HEK293 (cell line): ENCODE data around the gene CAMK2B.
"Not testable (repeated sequence)": the region's sequence is repeated elsewhere in the genome, so short reads cannot be mapped to it uniquely, and the experiment has no call there.

Source experiments
- CTCF ChIA-PET: fragments of 350-600 bp; formaldehyde crosslinking; extraction: SDS; loops from one replicate; lab custom pipeline; 2021; ENCODE audit warnings: antibody characterized with exemption; lab: Yijun Ruan, JAX
- POLR2A ChIA-PET: fragments of 300-600 bp; formaldehyde crosslinking; extraction: SDS; loops from one replicate; lab custom pipeline; 2020; ENCODE audit warnings: antibody characterized with exemption, inconsistent platforms; lab: Yijun Ruan, JAX
- H3K27ac ChIP-seq: fragments of 200-500 bp; sonication (Bioruptor generic); 2 replicates; pipeline ENCODE4 v1.5.1; 2014; ENCODE audit warnings: low read depth, low read length, control low read depth, inconsistent platforms; ENCODE audit errors: extremely low read depth
- H3K36me3 ChIP-seq, 2 experiments: fragments of 200-500 bp in 1 of 2; sonication (Bioruptor generic) in 1 of 2; 1 replicate in 1 of 2; 2 replicates in 1 of 2; pipeline ENCODE4 v1.5.1; 2014 to 2017; ENCODE audit warnings: inconsistent platforms in 2 of 2, low read length in 2 of 2; ENCODE audit not compliant: control insufficient read depth in 2 of 2, insufficient read depth in 1 of 2
- H3K4me1 ChIP-seq: fragments of 200-500 bp; sonication (Bioruptor generic); 2 replicates; pipeline ENCODE4 v1.5.1; 2014; ENCODE audit warnings: mild to moderate bottlenecking, low read length, inconsistent platforms; ENCODE audit not compliant: control insufficient read depth, insufficient read depth
- H3K4me3 ChIP-seq: 2 replicates; pipeline ENCODE4 v1.5.1; 2011; ENCODE audit warnings: low read depth, mild to moderate bottlenecking, control low read depth, low read length, moderate library complexity
- H3K9me3 ChIP-seq: fragments of 200-500 bp; sonication (Bioruptor generic); 2 replicates; pipeline ENCODE4 v1.5.1; 2014; ENCODE audit warnings: low read depth, low read length, inconsistent platforms; ENCODE audit not compliant: control insufficient read depth, insufficient read depth
- BCL11B ChIP-seq: fragments of 450-650 bp; formaldehyde crosslinking; IDR thresholded peaks from 2 replicates; pipeline ENCODE4 v1.5.1; 2016; ENCODE audit warnings: low read depth, missing biosample characterization, missing genetic modification characterization
- GLI4 ChIP-seq: fragments of 450-650 bp; formaldehyde crosslinking; IDR thresholded peaks from 2 replicates; pipeline ENCODE4 v1.5.1; 2016; ENCODE audit warnings: missing biosample characterization, missing genetic modification characterization
- GLIS1 ChIP-seq: fragments of 450-650 bp; formaldehyde crosslinking; IDR thresholded peaks from 2 replicates; pipeline ENCODE4 v1.5.1; 2016; ENCODE audit warnings: missing biosample characterization, missing genetic modification characterization
- HOXA7 ChIP-seq: sonication (generic); formaldehyde crosslinking; IDR thresholded peaks from 2 replicates; pipeline ENCODE4 v1.8.1; 2022; ENCODE audit warnings: missing genetic modification reagents, borderline replicate concordance
- KLF1 ChIP-seq: fragments of 450-650 bp; formaldehyde crosslinking; IDR thresholded peaks from 2 replicates; pipeline ENCODE4 v1.5.1; 2016; ENCODE audit warnings: missing biosample characterization, missing genetic modification characterization
- MEIS1 ChIP-seq: sonication (generic); formaldehyde crosslinking; IDR thresholded peaks from 2 replicates; pipeline ENCODE4 v1.8.1; 2022; ENCODE audit warnings: missing genetic modification reagents, mild to moderate bottlenecking, borderline replicate concordance
- MYNN ChIP-seq: fragments of 450-650 bp; formaldehyde crosslinking; IDR thresholded peaks from 2 replicates; pipeline ENCODE4 v1.5.1; 2016; ENCODE audit warnings: missing biosample characterization, missing genetic modification characterization, borderline replicate concordance
- OSR2 ChIP-seq: fragments of 450-650 bp; formaldehyde crosslinking; IDR thresholded peaks from 2 replicates; pipeline ENCODE4 v1.5.1; 2016; ENCODE audit warnings: missing biosample characterization, missing genetic modification characterization
- OVOL3 ChIP-seq: fragments of 450-650 bp; formaldehyde crosslinking; IDR thresholded peaks from 2 replicates; pipeline ENCODE4 v1.5.1; 2016; ENCODE audit warnings: missing biosample characterization, missing genetic modification characterization
- SCRT2 ChIP-seq: fragments of 450-650 bp; formaldehyde crosslinking; IDR thresholded peaks from 2 replicates; pipeline ENCODE4 v1.5.1; 2016; ENCODE audit warnings: missing biosample characterization, missing genetic modification characterization
- ZFP3 ChIP-seq: fragments of 450-650 bp; formaldehyde crosslinking; IDR thresholded peaks from 2 replicates; pipeline ENCODE4 v1.5.1; 2016; ENCODE audit warnings: low read depth, missing biosample characterization, missing genetic modification characterization
- ZNF223 ChIP-seq: fragments of 450-650 bp; formaldehyde crosslinking; IDR thresholded peaks from 2 replicates; pipeline ENCODE4 v1.5.1; 2016; ENCODE audit warnings: missing biosample characterization, missing genetic modification characterization
- ZNF23 ChIP-seq: fragments of 450-650 bp; formaldehyde crosslinking; IDR thresholded peaks from 2 replicates; pipeline ENCODE4 v1.5.1; 2016; ENCODE audit warnings: missing biosample characterization, missing genetic modification characterization, borderline replicate concordance
- ZNF311 ChIP-seq: fragments of 450-650 bp; formaldehyde crosslinking; IDR thresholded peaks from 2 replicates; pipeline ENCODE4 v1.5.1; 2017; ENCODE audit warnings: missing biosample characterization, missing genetic modification characterization, borderline replicate concordance
- ZNF416 ChIP-seq: fragments of 450-650 bp; formaldehyde crosslinking; IDR thresholded peaks from 2 replicates; pipeline ENCODE4 v1.5.1; 2016; ENCODE audit warnings: missing biosample characterization, missing genetic modification characterization
- ZNF426 ChIP-seq: fragments of 450-650 bp; formaldehyde crosslinking; IDR thresholded peaks from 2 replicates; pipeline ENCODE4 v1.5.1; 2017; ENCODE audit warnings: missing biosample characterization, missing genetic modification characterization, mild to moderate bottlenecking, inconsistent platforms, moderate library complexity
- ZNF521 ChIP-seq: fragments of 450-650 bp; formaldehyde crosslinking; IDR thresholded peaks from 2 replicates; pipeline ENCODE4 v1.5.1; 2017; ENCODE audit warnings: missing biosample characterization, mild to moderate bottlenecking, missing genetic modification characterization
- ZNF624 ChIP-seq: fragments of 450-650 bp; formaldehyde crosslinking; IDR thresholded peaks from 2 replicates; pipeline ENCODE4 v1.5.1; 2017; ENCODE audit warnings: missing biosample characterization, missing genetic modification characterization
- ZNF660 ChIP-seq: fragments of 450-650 bp; IDR thresholded peaks from 2 replicates; pipeline ENCODE4 v1.5.1; 2018; ENCODE audit warnings: missing biosample characterization, mild to moderate bottlenecking, missing genetic modification characterization
- ZNF843 ChIP-seq: fragments of 450-650 bp; formaldehyde crosslinking; IDR thresholded peaks from 2 replicates; pipeline ENCODE4 v1.5.1; 2016; ENCODE audit warnings: missing biosample characterization, missing genetic modification characterization
- ZSCAN16 ChIP-seq: fragments of 450-650 bp; formaldehyde crosslinking; IDR thresholded peaks from 2 replicates; pipeline ENCODE4 v1.5.1; 2016; ENCODE audit warnings: missing biosample characterization, missing genetic modification characterization
- TF ChIP-seq, protein P1 (sequence below): fragments of 450-650 bp; formaldehyde crosslinking; conservative IDR thresholded peaks from 2 replicates; pipeline ENCODE4 v1.5.1; 2016; ENCODE audit warnings: low read depth, missing biosample characterization, missing genetic modification characterization
- TF ChIP-seq, protein P2 (sequence below): fragments of 450-650 bp; formaldehyde crosslinking; optimal IDR thresholded peaks from 2 replicates; pipeline ENCODE3; 2016; ENCODE audit warnings: missing biosample characterization, mild to moderate bottlenecking, missing genetic modification characterization
- TF ChIP-seq, protein P3 (sequence below): fragments of 450-650 bp; formaldehyde crosslinking; IDR thresholded peaks from 2 replicates; pipeline ENCODE4 v1.5.1; 2016; ENCODE audit warnings: missing biosample characterization, missing genetic modification characterization
- TF ChIP-seq, protein P4 (sequence below): fragments of 450-650 bp; formaldehyde crosslinking; IDR thresholded peaks from 2 replicates; pipeline ENCODE4 v1.5.1; 2016; ENCODE audit warnings: missing biosample characterization, missing genetic modification characterization, borderline replicate concordance
- TF ChIP-seq, protein P5 (sequence below): fragments of 450-650 bp; formaldehyde crosslinking; IDR thresholded peaks from 2 replicates; pipeline ENCODE4 v1.5.1; 2017; ENCODE audit warnings: missing biosample characterization, missing genetic modification characterization

Gene CAMK2B

DNA sequence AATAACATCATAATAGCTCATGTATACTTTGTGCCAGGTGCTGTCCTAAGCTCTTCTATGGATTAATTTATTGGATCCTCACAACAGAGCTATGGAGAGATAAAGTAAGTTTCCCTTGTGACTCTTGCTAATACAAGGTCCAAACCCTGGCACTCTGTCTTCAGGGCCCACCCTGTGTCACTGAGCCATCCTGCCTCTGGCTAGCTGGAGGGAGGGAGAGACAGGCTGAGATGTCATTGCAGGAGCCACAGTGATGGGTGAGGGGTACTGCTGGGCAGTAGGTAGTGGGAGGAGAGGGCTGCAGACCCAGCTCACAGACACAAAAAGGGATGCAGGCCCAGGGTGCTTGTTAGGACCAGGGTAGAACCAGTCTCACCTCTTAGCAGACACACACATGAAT, 153.0 kb downstream of the CAMK2B start (continued):
- TF ChIP-seq ZNF311 (no peak), GLIS1 (tag by site-specific recombination) (no peak), OVOL3 (tag by site-specific recombination) (no peak), ZNF223 (no peak), GLI4 (no peak)
- TF ChIP-seq, protein P1, sequence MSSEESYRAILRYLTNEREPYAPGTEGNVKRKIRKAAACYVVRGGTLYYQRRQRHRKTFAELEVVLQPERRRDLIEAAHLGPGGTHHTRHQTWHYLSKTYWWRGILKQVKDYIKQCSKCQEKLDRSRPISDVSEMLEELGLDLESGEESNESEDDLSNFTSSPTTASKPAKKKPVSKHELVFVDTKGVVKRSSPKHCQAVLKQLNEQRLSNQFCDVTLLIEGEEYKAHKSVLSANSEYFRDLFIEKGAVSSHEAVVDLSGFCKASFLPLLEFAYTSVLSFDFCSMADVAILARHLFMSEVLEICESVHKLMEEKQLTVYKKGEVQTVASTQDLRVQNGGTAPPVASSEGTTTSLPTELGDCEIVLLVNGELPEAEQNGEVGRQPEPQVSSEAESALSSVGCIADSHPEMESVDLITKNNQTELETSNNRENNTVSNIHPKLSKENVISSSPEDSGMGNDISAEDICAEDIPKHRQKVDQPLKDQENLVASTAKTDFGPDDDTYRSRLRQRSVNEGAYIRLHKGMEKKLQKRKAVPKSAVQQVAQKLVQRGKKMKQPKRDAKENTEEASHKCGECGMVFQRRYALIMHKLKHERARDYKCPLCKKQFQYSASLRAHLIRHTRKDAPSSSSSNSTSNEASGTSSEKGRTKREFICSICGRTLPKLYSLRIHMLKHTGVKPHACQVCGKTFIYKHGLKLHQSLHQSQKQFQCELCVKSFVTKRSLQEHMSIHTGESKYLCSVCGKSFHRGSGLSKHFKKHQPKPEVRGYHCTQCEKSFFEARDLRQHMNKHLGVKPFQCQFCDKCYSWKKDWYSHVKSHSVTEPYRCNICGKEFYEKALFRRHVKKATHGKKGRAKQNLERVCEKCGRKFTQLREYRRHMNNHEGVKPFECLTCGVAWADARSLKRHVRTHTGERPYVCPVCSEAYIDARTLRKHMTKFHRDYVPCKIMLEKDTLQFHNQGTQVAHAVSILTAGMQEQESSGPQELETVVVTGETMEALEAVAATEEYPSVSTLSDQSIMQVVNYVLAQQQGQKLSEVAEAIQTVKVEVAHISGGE: no peak
- TF ChIP-seq, protein P2, sequence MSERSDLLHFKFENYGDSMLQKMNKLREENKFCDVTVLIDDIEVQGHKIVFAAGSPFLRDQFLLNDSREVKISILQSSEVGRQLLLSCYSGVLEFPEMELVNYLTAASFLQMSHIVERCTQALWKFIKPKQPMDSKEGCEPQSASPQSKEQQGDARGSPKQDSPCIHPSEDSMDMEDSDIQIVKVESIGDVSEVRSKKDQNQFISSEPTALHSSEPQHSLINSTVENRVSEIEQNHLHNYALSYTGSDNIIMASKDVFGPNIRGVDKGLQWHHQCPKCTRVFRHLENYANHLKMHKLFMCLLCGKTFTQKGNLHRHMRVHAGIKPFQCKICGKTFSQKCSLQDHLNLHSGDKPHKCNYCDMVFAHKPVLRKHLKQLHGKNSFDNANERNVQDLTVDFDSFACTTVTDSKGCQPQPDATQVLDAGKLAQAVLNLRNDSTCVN (tag by site-specific recombination): no peak

DNA sequence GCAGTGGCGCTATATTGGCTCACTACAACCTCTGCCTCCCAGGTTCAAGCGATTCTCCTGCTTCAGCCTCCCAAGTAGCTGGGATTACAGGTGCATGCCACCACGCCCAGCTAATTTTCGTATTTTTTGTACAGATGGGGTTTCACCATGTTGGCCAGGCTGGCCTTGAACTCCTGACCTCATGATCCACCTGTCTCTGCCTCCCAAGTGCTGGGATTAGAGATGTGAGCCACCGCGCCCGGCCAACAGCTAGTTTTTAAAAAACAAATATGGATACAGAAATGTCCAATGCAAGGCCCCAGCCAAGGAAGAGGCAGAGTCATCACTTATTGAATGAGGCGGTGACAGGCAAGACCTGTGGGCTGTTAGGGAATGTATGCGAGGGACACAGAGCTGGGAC, 153.5 kb downstream of the CAMK2B start:
- CTCF ChIA-PET: interaction anchor here (0.7 kb wide), 1 partner anchor 83 kb away, joined by 3 read pairs; no protein-coding TSS in a partner anchor
- H3K27ac ChIP-seq, POLR2A ChIA-PET, H3K36me3 ChIP-seq, H3K9me3 ChIP-seq, H3K4me1 ChIP-seq, H3K4me3 ChIP-seq: not testable (repeated sequence)

DNA sequence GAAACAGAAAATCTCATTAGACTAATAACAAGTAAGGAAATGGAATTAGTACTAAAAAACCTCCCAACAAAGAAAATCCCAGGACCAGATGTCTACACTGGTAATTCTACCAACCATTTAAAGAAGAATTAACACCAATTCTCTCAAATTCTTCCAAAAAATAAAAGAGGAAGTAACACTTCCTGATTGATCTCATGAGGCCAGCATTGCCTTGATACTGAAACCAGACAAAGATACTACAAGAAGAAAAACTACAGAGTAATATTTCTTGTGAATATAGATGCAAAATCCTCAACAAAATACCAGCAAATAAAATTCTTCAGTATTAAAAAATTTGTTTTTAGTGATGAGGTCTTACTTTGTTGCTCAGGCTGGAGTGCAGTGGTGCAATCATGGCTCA, 157.5 kb downstream of the CAMK2B start:
- Histone ChIP-seq H3K9me3 (no peaks in the 10 kb centered on the region), H3K27ac (no peak overlapping the region), H3K4me1 (no peaks in the 10 kb centered on the region)
- ChIA-PET CTCF (no interaction called here), POLR2A (no interaction called here)
- TF ChIP-seq ZNF416 (tag by site-specific recombination) (no peak), ZNF426 (no peak), ZNF521 (tag by site-specific recombination) (no peak), ZSCAN16 (tag by site-specific recombination) (no peak), ZNF843 (no peak), GLI4 (no peak), BCL11B (tag by site-specific recombination) (no peak), ZFP3 (tag by site-specific recombination) (no peak), ZNF660 (tag by site-specific recombination) (no peak), MYNN (no peak), ZNF624 (tag by site-specific recombination) (no peak), OSR2 (tag by site-specific recombination) (no peak), KLF1 (no peak), MEIS1 (no peak), SCRT2 (no peak), HOXA7 (CRISPR knock-in tag) (no peak), ZNF23 (no peak)
- TF ChIP-seq, protein P3, sequence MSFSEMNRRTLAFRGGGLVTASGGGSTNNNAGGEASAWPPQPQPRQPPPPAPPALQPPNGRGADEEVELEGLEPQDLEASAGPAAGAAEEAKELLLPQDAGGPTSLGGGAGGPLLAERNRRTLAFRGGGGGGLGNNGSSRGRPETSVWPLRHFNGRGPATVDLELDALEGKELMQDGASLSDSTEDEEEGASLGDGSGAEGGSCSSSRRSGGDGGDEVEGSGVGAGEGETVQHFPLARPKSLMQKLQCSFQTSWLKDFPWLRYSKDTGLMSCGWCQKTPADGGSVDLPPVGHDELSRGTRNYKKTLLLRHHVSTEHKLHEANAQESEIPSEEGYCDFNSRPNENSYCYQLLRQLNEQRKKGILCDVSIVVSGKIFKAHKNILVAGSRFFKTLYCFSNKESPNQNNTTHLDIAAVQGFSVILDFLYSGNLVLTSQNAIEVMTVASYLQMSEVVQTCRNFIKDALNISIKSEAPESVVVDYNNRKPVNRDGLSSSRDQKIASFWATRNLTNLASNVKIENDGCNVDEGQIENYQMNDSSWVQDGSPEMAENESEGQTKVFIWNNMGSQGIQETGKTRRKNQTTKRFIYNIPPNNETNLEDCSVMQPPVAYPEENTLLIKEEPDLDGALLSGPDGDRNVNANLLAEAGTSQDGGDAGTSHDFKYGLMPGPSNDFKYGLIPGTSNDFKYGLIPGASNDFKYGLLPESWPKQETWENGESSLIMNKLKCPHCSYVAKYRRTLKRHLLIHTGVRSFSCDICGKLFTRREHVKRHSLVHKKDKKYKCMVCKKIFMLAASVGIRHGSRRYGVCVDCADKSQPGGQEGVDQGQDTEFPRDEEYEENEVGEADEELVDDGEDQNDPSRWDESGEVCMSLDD: no peak
- TF ChIP-seq, protein P4, sequence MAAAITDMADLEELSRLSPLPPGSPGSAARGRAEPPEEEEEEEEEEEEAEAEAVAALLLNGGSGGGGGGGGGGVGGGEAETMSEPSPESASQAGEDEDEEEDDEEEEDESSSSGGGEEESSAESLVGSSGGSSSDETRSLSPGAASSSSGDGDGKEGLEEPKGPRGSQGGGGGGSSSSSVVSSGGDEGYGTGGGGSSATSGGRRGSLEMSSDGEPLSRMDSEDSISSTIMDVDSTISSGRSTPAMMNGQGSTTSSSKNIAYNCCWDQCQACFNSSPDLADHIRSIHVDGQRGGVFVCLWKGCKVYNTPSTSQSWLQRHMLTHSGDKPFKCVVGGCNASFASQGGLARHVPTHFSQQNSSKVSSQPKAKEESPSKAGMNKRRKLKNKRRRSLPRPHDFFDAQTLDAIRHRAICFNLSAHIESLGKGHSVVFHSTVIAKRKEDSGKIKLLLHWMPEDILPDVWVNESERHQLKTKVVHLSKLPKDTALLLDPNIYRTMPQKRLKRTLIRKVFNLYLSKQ (tag by site-specific recombination): no peak
- TF ChIP-seq, protein P5, sequence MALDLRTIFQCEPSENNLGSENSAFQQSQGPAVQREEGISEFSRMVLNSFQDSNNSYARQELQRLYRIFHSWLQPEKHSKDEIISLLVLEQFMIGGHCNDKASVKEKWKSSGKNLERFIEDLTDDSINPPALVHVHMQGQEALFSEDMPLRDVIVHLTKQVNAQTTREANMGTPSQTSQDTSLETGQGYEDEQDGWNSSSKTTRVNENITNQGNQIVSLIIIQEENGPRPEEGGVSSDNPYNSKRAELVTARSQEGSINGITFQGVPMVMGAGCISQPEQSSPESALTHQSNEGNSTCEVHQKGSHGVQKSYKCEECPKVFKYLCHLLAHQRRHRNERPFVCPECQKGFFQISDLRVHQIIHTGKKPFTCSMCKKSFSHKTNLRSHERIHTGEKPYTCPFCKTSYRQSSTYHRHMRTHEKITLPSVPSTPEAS (tag by site-specific recombination): no peak
- TF ChIP-seq, all 188 proteins: peak for 0
- no peak overlapping the region for H3K4me3 ChIP-seq
- H3K36me3 ChIP-seq: no peaks in the 10 kb centered on the region
